GM19238 (cell line): ENCODE data around the gene TEX14.
"Not testable (repeated sequence)": the region's sequence is repeated elsewhere in the genome, so short reads cannot be mapped to it uniquely, and the experiment has no call there.

Experiments
- DNase-seq: peaks from one replicate; pipeline ENCODE4 v3.0.0; 2011; ENCODE audit warnings: low spot score; ENCODE audit not compliant: insufficient read length

The TEX14 gene

DNA sequence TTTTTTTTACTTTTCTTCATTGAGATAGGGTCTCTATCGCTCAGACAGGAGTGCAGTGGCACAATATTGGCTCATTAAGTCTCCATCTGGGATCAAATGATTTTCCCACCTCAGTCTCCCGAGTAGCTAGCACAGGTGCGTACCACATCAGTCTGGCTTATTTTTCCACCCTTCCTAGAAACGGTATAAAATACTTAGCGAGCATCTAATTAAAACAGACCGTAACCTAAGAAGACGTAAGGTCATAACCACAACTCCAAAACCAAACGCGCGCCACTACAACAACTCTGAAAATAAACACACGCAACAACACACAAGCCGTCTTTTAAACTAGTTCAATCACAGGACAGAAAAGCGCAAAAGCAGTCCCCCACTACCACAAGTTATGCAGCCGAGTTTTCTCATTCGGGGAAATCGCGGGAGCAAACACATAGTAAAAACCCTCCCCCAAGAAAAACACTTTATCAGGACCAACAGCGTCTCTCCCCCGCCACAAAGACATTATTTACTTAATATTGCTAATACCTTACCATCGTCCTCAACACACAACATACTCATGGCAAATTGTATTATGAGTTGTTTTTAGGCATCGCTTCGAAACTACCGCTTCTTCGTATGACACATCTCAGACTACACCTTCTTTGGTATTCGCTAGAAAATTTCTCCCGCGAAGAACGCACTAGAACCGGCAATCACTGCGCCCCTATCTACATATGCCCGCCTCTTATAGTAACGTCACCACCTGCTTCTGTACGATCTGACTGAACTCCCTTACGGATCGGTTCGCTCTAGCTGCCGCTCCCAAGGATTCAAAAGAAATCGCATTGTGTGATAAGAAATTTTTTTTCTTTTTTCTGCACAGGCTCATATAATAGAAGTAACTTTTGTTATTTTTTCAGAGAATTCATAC is 32.8 kb downstream of the TEX14 start:
- DNase-seq = peak; percentile 61

GRCh38 chr17:58657962-58658803 is 33.7 kb downstream of the TEX14 start:
- DNase-seq = not testable (repeated sequence)

DNA sequence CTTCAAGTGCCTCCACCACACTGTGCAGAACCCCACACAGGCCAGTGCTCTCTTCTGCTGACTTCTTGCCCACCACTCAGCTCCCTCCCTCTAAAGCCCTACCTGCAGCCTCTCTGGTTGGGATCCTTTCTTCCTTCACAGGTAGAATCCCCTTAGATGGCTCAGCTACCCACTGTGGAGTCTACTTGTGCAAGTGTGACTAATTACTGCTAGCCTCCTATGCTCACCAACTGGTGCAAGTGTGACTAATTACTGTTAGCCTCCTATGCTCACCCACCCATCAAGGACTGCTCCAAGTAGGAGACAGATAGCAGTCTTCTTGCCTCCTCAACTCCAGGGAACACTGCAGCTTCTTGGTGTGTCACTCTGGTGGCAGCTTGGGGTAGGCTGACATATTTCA is 43.6 kb downstream of the TEX14 start:
- no peak for DNase-seq

- no peak for DNase-seq
Observed at GRCh38 chr17:58643147-58643546, 48.7 kb downstream of the TEX14 start.

DNA sequence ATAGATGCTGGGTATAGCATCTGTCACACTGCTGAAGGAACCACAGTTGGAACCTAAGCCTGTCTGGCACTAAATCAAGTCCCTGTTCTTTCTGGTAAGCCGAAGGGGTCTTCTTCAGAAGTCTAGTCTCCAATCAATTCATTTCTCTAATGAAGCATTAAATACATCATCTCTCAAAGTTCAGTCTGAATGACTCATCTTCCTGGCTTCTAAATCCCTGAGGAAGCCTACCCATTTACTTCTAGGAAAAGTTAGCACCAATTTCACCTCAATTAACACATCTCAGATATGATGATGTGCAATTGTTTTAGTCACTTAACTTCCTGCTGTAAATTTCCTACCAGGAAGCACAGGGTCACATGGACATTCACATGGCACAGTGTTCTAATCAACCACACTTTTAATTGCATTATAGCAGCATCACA is 49.9 kb downstream of the TEX14 start:
- no peak for DNase-seq

- no peak for DNase-seq
Observed at GRCh38 chr17:58640202-58640601, 51.6 kb downstream of the TEX14 start.

DNA sequence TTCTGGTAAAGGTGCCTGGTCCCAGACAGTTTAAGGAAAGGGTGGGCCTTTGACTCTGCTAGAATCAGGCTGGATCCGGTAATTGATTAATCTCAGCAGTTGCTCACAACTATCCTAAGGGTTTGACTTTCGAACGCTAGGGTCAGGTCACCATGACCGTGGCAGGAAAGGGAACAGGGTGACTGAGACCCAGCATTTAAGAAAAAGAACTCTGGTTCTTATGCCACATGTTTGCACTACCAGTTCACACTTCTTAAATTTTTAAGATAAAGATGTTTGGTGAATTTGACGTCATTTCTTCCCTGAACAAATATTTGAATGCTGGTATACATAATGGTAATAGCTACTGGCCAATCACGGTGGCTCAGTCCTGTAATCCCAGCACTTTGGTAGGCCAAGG is 52.2 kb downstream of the TEX14 start:
- DNase-seq = no peak

GRCh38 chr17:58637011-58637570 is 54.8 kb downstream of the TEX14 start:
- DNase-seq = no peak

DNA sequence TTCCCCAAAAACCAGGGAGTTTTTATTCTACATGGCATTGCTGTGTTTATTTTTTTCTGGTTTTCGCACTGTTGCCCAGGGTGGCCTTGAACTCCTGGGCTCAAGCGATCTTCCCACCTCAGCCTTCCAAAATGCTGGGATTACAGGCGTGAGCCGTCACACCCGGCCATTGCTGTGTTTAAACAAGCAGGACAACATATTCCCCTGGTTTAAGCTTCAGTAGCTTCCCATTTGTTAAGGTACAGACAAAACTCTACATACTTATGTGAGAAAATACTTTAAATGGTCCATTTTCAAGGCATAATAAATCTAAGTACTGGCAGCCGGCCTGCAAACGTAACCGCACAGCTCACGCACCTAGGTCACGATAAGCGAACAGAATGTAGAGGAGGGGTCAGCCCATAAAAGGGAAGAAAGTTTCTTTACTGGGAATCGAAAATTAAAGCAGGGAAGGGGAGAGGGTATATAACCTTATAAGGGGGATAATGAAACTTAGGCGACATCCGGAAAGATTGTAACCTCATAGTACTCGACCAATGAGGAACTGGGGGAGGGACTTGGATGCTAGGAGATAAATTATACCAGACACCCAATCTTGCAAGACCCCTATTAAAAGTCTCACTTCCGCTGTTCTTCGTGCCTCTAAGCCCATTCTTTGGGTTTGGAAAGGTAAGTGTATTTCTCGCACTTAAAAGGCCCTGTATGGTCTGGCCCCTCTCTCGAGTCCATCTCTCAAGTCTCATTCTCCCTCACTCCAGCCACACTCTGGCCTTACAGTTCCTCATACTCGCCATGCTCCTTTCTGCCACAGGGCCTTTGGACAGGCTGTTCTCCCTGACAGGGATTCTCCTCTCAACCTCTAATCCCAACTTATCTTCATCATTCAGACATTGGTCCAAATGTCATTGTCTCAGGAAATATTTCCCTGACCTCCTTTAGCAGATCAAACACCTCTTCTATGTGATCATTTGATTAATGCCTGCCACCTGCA is 59.2 kb downstream of the TEX14 start:
- DNase-seq = no peak

- peak; percentile 46 for DNase-seq
Observed at GRCh38 chr17:58631523-58632323, 60.1 kb downstream of the TEX14 start.

- no peak for DNase-seq
Observed at GRCh38 chr17:58630883-58631522, 60.8 kb downstream of the TEX14 start.

DNA sequence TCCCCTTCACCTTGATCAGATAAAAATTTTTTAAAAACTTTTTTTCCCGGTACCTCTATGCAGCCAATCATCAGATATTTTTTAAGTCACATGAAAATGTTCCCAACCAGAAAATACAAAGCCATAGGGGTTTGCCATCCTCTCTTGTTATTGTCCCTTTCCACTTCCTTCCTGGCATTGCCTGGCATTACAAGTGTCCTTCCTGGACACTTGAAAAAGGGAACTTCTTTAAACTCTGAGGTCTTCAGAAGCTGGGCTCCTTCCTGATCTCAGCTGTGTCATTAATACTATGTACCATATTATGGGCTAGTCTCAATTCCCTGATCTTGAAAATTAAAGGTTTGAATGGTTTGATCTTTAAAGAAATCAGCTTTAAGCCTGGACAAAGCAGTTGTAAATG is 64.9 kb downstream of the TEX14 start:
- DNase-seq = no peak

GRCh38 chr17:58624751-58625150 is 67.1 kb downstream of the TEX14 start:
- no peak for DNase-seq

- DNase-seq = peak; percentile 55
Observed at GRCh38 chr17:58621174-58621573, 70.7 kb downstream of the TEX14 start.

GRCh38 chr17:58618336-58618735 is 73.5 kb downstream of the TEX14 start:
- DNase-seq = no peak

DNA sequence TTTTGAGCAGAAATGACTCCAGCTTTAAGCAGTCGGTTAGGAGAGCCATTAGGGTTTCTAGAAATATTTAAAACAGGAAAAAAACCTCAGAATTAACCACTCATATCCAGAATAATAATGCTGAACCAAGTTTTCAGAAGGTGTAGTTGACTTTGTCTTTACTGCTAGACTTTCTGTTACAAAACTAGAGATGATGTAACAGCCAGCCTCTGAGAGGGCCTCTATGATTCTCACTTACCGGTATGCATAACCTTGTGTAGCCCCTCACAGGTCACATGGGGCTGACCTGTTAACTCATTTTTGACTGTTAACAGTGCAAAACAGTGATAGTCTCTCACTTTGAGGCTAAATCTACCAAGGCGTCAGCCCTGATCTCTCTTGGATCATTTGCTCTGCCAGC is 74.3 kb downstream of the TEX14 start:
- DNase-seq = no peak

DNA sequence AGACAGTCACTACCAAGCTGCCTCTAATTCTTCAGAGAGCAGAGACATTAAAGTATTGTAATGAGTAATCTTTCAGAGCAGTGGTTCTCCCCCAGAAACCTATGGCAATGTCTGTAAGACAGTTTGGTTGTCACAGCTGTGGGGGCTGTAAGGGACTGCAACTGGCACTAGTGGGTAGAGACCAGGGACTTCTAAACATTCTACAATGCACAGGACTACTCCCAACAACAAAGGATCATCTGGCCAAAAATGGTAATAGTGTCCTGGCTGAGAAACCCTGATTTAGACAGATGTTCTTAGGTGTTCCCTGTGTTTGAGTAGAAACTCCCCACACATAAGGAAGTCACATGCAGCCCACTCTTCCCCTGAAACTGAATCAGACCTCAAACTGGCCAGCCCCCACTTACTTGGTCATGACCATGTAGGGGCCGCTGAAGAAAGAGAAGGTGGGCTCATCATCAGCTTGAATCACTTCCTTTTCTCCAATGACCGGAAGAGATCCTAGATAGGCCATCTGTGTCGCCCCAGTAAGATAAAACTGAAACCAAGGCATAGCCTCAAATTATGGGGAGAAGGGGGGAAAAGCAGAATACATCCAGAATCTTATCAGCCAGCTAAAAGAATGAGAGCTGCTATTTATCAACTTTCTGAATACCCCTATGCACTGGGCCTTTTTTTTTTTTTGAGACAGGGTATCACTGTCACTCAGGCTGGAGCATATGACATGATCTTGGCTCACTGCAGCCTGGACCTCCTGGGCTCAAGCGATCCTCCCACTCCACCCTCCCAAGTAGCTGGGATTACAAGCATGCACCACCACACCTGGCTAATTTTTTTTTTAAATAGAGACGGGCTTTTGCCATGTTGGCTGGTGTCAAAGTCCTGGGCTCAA is 75.8 kb downstream of the TEX14 start:
- peak; percentile 36 for DNase-seq

DNA sequence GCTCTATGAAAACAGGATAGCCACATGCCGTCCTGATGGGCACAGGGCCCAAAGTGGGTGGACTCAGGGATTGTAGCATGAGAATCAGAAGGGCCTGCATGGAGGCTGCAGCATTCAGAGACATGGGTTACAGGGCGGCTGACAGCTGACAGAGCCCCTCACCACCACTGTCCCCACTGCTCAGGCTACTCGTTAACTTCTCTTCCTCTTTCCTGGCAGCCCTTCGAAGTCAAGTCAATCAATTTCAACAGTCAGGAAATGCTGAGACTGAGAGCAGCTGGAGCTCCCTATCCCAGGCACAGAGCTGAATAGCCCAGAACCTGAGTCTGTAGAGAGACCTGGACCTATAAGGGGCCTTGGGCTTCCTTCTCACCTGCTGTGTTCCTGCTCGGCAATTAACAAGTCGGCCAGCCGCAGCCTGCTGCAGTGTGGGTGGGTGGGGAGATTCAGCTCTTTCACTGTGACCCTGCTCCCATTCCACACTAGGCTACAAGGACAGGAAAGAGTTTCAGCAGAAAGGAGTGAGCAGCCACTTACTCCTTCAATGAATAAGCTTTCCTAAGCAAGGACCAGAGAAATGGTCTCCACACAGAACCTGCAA is 76.9 kb downstream of the TEX14 start:
- DNase-seq = no peak
